KBM-7 (cell line): ENCODE measurements around the gene KRT24.
"Not testable (repeated sequence)": the region's sequence is repeated elsewhere in the genome, so short reads cannot be mapped to it uniquely, and the experiment has no call there.

Experiments
- DNase-seq: peaks from one replicate; pipeline ENCODE4 v3.0.0-alpha.2; 2015
- in situ Hi-C: fragments of 300-500 bp; cut with MboI; formaldehyde crosslinking; loops from 2 replicates; pipeline ENCODE4 v1.14.3; 2020; ENCODE audit warnings: low sequenced_read_pairs, low pct_unique_long_range_greater_than_20kb, mixed read lengths

The KRT24 gene

DNA sequence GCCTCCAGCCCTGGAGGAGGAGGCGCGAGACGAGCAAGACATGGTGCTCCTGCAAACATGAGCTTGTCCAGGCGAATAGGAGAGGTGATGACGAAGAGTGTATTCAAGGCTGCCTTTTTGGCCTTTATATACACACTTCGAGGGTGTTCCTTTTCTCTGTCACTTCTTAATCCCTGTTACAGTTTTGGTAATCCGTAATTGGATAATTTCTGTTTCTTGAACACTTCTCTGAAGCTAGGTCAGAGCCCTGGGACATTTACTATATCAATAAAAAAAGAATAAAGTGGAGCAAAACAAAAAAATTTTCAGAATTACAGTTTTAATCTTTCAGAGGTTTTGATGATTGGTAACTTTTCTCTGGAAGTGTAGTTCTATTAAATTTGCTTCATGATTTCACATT, at the start of gene KRT24:
KRT24 (minus strand) TSS at position 101 of the 400 bp plus-strand sequence; CDS start at position 42, 59 bp downstream.
- in situ Hi-C loops = no loop called here
- DNase-seq = no peak

DNA sequence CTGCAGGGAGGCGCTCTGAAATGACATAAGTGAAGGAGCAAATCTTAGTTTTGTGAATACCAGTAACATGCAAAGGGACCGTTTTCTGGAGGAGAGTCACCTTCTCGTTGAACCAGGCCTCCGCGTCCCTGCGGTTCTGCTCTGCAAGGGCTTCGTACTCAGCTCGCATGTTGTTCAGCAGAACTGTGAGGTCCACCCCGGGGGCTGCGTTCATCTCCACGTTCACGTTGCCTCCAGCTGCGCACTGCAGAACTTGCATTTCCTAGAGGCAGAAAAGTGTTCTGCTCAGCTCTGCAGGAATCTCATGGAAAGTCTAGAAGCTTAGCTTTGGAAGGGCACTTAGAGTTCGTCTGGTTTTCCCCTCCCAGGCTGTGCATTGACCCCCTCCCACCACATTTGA, 47.5 kb upstream of the KRT24 start:
- in situ Hi-C loops = no loop called here
- DNase-seq = no peak

GRCh38 chr17:40750391-40750790, 46.8 kb upstream of the KRT24 start:
- no peak for DNase-seq
- in situ Hi-C loops = no loop called here

- in situ Hi-C loops, DNase-seq: not testable (repeated sequence)
These were observed 45.1 kb upstream of the KRT24 start for GRCh38 chr17:40748666-40749065.

- in situ Hi-C loops = no loop called here
- no peak for DNase-seq
These were observed 35.0 kb upstream of the KRT24 start for GRCh38 chr17:40738553-40738952.

DNA sequence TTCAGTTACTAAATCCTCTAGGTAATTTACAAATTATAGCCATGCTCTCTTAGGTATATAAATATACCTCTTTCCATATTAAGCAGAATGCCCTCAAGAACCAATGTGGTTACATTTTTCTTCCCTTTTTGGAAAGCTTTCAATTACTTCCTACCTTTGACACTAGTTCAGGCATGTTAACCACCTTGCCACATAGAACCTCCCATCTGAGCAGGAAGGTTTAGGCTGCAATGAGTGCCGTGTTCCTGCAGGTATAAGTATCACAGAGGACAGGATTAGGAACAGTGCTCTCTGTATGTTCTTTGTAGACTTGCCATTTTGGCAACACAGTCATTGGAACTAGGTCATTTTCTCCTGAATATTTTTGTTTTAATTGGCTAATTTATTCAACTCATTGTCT, 31.5 kb upstream of the KRT24 start:
- in situ Hi-C loops = no loop called here
- no peak for DNase-seq

DNA sequence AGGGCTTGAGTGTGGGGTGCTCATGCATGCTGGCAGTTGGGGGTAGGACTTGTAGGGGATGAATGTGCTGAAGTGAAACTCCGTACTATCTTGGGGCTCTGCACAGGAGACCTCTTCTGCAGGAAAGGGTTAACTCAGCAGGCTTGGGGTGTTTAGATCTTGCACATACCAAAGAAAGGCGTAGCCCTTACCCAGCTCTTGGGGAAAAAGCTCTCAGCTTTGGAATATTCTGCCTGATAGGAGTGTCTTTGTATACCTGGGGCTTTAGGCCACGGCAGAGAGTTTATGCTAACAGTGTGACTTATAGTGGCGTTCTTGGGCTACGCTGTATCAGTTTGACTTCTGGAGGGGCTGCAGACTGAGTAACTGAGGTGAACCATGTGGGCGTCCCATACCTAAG, 30.5 kb upstream of the KRT24 start:
- in situ Hi-C loops = no loop called here
- DNase-seq = no peak

DNA sequence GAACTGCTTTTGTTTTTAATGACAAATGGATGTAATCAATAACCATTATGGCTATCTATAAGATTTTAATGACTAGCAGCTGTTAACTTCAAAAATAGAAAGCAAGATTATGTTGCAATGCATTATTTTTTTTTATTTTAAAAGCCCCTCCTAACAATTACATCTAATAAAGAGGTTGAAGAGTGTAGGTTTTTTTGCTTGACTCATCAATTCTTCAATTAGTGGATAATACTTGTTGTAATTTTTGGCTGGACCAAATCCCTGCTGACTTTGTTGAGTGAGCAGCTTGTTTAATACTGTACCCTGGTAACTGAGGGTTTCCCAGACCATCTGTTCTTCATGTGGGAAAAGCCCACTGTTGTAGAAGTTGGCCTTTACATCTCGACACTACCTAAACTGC, 27.4 kb upstream of the KRT24 start:
- no peak for DNase-seq
- in situ Hi-C loops = no loop called here

DNA sequence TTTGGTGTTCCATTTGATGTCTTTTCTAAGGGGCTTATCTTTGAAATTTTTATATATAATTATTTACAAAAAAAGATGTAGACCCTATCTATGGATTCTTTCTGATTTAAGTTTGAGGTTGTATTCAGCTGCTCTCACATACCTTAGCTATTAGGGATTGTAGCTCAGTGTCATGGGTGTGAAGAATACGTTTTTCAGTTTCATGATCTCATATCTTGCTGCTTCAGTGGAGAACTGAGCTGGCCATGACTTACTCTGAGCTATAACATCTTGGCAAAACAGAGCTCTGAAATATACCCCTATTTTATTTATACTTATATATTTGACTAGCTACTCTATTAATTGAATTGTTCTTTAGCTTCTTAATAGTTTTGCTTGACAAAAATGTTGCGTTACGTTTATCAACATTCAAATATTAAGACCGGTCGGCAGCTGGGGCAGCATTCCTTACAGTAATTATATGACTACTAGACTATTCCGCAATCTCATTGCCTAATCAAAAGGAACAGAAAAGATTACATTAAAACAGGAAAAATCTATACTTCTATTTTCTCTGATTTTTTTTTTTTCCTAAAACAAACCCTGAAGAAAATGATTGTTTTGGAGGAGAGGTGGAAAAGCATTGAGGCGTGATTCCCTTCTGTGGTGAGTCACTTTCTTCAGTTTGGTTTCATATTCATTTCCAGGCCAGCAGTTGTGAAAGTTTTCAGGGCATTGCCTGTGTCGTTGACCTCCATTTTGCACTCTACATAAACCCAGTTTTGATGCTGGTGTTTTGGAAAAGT, 24.1 kb upstream of the KRT24 start:
- peak; percentile 54 for DNase-seq
- in situ Hi-C loops = no loop called here

- in situ Hi-C loops = no loop called here
- DNase-seq = no peak
These were observed 23.4 kb upstream of the KRT24 start for GRCh38 chr17:40726919-40727318.

GRCh38 chr17:40724656-40725055, 21.1 kb upstream of the KRT24 start:
- in situ Hi-C loops = no loop called here
- DNase-seq = no peak

DNA sequence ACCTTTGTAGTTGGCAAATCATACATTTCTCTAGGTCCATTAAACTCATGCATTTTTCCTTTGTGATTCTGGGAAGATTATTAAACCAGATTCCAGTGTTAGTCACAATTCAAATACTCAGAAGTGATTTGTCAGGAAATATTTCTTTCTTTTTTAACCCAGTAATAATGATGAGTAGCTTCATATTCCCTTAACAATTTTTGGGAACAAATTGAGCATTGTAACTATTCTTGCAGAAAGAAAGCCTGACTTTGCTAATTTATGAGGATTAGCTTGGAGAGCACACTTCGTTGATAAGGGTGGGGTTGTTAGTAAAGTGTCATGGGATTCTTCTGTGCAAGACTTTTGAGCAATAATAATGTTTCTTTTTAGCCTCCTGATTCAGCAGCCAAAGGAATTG, 18.7 kb upstream of the KRT24 start:
- no peak for DNase-seq
- in situ Hi-C loops = no loop called here

- in situ Hi-C loops = no loop called here
- no peak for DNase-seq
These were observed 17.3 kb upstream of the KRT24 start for GRCh38 chr17:40720899-40721298.

DNA sequence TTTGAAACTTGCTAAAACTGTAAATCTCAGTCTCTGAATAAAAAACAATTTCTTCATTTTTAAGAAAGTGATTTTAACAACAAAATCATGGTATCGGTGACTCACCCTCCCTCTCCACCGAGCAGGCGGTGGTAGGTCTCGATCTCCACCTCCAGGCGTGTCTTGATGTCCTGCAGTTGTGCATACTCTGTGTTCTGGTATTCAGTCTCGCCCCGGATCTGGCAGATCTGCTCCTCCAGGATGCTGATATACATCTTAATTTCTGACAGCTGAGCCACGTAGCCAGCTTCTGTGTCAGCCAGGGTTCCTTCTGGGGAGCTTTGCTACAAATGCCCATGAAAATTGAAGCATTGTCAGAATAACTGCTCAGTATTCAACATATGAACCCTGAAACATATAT, 15.4 kb upstream of the KRT24 start:
- in situ Hi-C loops = no loop called here
- no peak for DNase-seq

DNA sequence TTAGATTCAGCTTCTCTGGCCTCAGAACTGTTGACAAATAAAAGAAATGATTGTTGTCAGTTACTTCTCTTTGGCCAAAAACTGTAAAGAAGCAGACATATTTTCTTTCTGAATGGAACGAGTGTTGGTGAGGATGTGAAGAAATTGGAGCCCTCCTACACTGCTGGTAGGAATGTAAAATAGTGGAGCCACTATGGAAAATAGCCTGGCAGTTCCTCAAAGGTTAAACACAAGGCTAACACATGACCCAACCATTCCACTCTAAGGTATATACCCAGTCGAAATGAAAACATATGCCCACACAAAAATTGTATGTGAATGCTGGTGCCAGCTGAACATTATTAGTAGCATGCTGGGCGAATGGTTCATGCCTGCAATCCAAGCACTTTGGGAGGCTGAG, 14.2 kb upstream of the KRT24 start:
- no peak for DNase-seq
- in situ Hi-C loops = no loop called here

DNA sequence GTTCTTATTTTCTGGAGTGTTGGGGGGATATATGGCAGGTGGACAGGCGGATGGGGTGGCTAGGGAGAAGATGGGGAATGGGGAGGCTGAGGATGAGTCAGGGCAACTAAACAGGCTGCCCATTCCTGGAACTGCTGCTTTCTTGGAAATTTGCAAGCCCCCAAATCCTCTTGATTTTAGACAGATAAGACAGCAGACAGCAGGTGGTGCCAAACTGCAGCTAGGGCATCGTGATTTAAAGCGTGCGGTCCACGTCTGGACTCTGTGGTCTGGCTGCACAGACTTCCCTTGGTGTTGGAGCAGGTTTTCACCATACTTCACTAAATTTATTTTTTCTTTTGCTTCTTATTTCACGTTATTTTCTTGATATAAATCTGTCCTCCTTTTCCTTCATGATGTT, 10.9 kb upstream of the KRT24 start:
- no peak for DNase-seq
- in situ Hi-C loops = no loop called here

DNA sequence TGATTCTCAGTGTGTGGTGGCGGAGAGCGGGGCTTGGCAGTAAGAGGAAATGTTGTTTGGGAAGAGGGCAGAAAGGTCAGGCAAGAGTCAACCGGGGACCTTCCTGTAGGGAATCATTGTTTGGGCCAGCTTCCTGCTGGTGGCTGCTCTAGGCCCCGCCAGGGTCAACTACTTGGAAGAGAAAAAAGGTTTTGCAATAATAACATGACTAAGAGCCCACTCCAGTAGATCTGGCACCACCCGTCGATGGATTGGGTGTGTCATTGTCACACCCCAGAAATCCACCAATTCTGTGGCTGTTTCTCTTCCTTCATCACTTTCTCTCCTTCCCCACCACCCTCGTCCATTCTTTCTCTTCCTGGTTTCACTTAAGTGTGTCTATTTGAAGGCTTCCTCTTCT, 4.2 kb upstream of the KRT24 start:
- in situ Hi-C loops = no loop called here
- no peak for DNase-seq

- in situ Hi-C loops = no loop called here
- DNase-seq = no peak
These were observed 2.0 kb upstream of the KRT24 start for GRCh38 chr17:40705584-40705983.

GRCh38 chr17:40702271-40702670, 1.3 kb downstream of the KRT24 start:
- in situ Hi-C loops = no loop called here
- DNase-seq = no peak

- in situ Hi-C loops = no loop called here
- DNase-seq = no peak
These were observed 3.7 kb downstream of the KRT24 start for GRCh38 chr17:40699853-40700252.

- DNase-seq = no peak
- in situ Hi-C loops = no loop called here
These were observed 4.2 kb downstream of the KRT24 start for GRCh38 chr17:40699371-40699770.
